H54 (cell line): ENCODE data around the gene STXBP4.

Experiments
- DNase-seq: peaks from one replicate; pipeline ENCODE4 v3.0.0; 2011; ENCODE audit warnings: low spot score, mixed read lengths; ENCODE audit not compliant: insufficient read length
- FAIRE-seq: peaks from 3 replicates; lab custom pipeline; 2011; peaks lifted over from hg19 to GRCh38; lab: Jason Lieb, UNC
- POLR2A ChIP-seq: IDR thresholded peaks from 2 replicates; pipeline ENCODE4 v1.6.1; 2011; ENCODE audit warnings: low read depth, mild to moderate bottlenecking, low read length

The STXBP4 gene

DNA sequence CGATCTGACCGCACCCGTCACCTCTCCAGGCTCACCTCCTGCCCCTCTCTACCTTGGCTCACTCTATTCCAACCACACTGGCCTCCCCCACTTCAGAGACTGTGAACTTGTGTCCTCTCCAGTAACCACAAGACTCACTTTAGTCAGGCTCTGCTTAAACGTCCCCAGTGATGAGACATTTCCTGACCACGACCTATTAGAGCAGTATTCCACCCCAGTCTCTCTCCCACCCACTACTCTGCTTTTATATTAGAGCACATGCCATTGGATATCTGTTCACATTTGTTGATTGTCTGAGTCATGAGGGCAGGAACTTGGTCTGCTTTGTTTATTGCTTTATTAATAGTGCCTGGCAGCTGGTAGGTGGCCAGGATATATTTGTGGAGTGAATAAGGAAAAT, 20.2 kb upstream of the STXBP4 start:
- no peak for TF ChIP-seq POLR2A
- DNase-seq (peak; percentile 40), FAIRE-seq (peak; percentile 97)

DNA sequence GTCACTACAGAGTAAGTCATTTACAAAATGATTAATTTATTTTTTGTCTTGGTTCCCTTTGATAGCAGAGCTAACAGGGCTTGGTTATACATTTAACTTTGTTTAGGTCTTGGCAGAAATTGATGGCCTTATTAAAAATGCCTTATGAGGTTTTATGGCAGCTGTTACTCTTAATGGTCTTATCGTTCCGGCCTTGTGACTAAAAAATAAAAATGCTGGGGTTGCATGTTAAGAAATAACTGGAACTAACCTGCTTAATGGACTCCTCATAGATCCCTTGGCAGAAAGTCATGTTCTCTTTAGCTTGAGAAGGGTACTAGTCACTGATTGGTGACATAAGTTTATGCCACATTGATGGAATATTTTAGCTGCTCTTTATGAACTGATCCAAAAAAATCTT, 18.4 kb upstream of the STXBP4 start:
- FAIRE-seq (no peak), DNase-seq (no peak)
- TF ChIP-seq POLR2A = no peak

DNA sequence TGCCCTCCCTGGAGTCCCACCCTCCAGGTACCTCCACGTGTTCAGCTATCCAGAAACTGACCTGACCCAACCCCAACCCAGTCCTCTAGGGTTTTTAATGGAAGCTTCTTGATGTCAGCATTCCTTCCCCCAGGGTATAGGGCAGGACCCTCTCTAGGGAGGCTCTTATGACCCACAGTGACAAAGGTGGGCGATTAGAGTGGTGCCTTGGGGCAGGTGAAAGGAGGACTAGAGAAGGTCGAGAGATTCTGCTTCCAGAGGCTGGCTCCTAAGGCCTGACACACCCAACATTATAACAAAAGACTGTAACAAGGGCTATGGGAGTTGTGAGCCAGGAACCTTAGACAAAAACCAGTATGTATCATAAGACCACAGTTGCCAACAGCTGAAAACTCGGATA, 17.3 kb upstream of the STXBP4 start:
- FAIRE-seq = no peak
- no peak for TF ChIP-seq POLR2A
- no peak for DNase-seq

DNA sequence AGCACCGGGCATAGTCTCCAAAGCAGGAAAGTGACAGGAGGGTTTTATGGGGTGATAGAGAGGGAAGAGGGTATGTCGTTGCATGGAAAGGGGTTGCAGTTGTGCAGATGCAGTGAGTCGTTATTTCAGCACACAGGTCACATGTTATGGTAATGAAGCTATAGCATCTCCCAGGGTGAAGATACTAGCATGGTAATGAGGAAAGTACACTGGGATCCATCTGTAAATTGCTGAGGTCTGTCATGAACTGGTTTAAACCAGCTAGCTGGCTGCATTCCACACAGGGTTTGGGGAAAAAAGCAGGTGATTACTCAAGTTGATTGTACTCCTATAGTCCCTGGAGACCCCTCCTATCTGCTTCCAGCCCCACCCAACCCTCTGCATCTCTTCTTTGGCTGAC, 11.8 kb upstream of the STXBP4 start:
- no peak for TF ChIP-seq POLR2A
- DNase-seq (no peak), FAIRE-seq (no peak)

DNA sequence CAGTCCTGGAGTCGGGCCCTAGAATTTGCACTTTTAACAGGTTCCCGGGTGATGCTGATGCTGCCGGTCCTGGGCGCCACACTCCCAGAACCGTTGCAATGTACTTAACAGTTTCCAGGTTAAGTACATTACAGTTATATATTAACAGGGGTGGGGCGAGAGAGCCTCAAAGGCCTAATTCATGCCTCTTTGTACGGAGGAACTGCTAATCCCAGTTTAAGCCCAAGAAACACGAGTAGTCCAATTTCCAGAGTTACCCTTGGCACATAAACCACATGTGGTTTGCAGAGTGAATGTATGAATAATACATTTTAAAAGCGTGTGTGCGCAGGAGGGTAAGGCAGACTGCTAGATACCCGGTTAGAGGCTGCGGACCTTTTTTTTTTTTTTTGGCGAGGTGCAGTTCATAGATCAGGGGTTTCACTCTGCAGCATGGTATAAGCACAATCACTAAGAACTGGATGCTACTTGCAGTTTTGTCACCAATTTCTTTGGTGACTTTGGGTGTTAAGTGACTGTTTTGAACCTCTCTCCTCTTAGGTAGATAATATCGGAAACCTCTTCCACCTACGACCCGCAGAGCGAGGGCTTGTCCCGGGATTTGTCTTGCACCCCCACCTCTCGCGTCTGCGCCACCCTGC, 824 bp upstream of the STXBP4 start:
- no peak for TF ChIP-seq POLR2A
- FAIRE-seq = no peak
- DNase-seq = no peak

DNA sequence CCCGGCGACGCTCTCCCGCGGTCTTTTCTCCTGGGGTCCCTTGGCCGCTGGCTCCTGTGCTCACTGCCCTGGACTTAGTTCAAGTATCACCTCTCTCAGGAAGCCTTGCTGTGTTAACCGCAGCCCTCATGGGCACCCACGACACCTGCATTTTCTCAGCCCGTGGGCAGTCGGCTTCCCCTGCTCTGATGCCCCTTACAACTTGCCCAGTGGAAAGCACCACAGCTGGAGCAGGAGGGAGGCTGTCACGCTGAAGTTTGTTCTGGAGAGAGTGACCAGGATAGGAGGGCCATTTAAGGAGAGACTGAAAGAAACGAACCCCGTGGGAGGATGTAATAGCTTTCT, 395 bp downstream of the STXBP4 start:
- TF ChIP-seq POLR2A = no peak

DNA sequence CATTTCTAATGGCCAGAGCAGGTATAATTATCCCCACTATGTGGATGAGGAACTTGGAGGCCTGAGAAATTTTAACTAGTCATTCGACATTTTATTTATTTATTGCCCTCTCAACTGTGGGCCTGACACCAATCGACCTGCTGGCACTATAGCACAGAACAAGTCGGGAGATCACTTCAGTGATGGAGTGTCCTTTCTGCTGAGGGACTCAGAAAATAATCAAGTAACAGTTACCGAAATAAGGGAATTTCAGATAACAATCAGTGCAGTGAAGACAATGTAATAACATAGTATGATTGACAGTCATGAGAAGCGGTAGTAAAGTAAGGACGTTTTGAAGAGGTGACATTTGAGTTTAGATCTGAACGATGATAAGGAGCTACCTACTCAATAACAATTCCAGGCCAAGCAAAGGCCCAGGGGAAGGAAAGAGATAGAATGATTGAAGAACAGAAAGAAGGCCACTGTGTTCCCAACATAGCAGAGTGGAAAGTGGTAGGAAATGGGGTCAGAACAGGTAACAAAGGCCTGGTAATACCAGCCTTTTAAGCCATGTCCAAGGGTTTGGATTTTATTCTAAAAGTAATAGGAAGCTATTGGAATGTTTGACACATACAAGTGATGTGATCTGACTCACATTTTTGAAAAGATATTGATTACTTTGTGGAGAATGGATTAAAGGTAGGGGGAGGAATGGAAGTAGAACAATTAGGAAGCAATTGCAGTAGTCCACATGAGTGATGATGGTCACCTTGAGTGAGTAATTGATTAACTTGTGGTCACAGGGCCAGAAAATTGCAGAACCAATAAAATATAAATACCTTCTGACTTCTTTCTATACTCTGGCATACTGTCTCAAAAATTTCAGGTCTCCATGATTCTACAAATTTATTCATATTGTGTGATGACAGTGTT, 1.4 kb downstream of the STXBP4 start:
- no peak for DNase-seq
- FAIRE-seq = no peak
- TF ChIP-seq POLR2A = no peak

More for the DNA sequence above, 395 bp downstream of the STXBP4 start:
- no peak for FAIRE-seq
- DNase-seq = no peak

DNA sequence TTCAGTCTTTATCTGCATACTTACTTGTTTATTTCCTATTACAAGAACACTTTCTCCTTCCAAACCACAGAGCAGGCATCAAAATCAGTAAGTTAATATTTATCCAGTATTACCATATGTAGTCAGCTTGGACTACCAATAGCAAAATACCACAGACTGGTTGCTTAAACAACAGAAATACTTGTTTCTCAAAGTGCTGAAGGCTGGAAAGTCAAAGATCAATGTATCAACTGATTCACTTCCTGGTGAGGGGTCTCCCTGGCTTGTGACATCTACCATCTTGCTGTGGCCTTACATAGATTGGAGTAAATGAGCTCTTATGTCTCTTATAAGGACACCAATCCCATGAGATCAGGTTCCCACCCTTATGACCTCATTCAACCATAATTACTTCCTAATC, 2.6 kb downstream of the STXBP4 start:
- no peak for TF ChIP-seq POLR2A
- FAIRE-seq (no peak), DNase-seq (no peak)

DNA sequence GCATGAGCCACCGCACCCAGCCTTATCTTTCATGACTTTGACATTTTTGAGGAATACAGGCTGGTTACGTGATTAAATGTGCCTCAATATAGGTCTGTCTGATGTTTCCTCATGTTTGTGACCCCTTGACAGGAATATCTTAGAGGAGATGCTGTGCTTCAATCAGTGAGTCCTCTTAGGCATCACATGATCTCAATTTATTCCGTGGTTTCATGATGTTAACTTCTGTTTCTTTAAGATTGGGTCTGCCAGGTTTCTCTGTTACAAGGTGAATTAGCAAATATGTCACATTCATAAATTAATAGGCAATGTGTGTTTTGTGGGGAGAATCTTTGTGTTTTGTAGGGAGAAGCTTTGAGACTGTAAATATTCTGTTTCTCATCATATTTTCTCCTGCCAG, 3.3 kb downstream of the STXBP4 start:
- no peak for DNase-seq
- no peak for TF ChIP-seq POLR2A
- FAIRE-seq = no peak

DNA sequence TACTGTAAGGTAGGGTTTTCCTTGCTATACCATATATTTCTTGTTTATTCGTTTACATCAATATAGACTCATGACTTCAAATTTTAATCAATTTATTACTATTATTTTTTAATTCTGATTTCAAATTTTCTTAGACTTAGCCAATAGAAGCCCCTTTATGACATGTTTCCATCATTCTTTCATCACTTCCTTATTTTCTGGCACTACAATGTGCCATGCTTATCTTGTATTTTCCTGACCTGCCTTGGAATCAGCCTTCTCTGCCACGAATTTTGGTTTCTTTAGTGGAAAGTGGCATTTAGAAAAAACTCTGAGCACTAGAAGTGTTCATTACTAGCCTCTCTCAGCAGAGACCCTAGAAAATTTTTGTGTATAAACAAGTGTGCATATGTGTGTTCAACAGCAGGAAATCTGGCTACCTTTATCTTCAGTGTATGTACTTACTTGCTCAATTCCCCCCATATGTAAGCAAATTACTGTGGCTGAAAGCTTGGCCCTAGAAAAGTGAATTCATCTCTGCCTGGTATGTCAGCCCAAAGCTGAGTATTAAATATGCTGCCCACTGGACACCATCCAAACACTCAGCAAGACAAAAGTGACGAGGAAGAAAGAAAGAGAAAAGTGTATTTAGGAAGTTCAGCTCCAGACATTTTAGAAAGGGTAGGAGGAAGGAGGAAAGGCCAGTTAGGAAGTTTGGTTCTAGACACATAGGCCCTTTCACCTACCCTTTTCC, 4.0 kb downstream of the STXBP4 start:
- FAIRE-seq (no peak), DNase-seq (no peak)
- no peak for TF ChIP-seq POLR2A

DNA sequence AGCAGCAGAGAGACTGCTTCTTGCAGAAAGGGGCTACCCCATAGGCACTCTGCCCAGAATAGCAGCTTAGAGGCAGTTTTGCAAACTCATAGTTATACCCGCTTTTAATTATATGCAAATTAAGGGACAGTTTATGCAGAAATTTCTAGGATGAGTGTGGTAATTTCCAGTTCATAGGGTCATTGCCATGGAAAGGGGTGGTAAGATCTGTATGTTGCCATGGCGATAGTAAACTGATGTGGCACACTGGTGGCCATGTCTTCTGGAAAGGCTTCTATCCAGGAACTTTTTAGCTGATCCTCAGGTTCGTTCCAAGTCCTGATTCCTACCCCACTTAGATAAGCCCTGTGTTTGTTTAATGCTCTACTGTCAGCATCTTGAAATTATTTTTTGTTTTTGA, 6.2 kb downstream of the STXBP4 start:
- no peak for TF ChIP-seq POLR2A
- DNase-seq (no peak), FAIRE-seq (no peak)

DNA sequence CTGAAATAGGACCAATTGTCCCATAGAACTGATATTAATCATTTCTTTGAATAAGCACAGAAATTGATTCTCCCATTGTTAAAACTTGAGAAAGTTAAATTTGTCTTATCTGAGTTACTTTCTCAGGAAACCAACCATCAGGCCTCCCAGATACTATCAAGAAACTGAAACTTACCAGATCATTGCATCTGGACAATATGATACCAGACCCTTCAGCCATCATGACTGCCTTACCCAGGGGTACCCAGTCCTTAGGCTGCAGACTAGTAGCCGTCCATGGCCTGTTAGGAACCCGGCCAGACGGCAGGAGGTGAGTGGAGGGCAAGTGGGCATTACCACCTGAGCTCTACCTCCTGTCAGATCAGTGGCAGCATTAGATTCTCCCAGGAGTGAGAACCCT, 7.8 kb downstream of the STXBP4 start:
- DNase-seq = no peak
- no peak for FAIRE-seq
- TF ChIP-seq POLR2A = no peak

DNA sequence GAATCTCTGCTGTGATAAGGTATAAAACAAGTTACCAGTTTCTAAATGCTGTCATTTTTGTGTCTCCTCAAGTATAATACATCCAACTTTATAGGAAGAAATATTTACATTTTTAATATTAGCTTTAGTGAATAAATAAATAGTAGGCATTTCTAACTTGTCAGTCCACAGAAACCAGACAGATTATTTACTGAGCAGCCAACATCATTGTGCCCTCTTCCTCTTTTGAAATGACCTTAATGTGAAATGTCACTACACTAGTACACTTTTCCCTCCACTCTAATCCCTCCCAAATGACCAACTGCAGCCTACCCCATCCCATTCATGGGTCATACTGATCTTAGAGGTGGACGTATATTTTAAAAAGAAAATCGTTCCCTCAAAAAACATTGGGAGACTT, 9.2 kb downstream of the STXBP4 start:
- TF ChIP-seq POLR2A = no peak
- no peak for FAIRE-seq
- DNase-seq = no peak

DNA sequence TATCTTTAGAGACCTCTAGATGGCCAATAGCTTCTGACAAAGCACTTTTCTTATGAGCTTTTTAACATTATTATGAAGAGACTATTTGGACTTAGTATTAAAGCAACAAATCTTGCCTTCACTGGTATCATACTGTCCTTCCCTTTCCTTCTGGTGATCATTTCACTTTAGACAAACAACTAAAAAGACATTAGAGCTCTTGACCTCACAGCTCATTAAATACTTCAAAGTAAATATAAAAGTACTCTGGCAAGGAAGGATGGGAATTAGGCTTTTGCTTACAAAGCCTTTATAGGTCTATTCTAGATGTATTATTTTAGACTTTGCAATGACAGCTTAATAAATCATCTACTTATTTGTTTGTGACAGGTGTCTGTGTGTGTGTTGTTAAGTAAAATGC, 11.1 kb downstream of the STXBP4 start:
- FAIRE-seq (no peak), DNase-seq (no peak)
- TF ChIP-seq POLR2A = no peak
